ENCODE data around the gene NKPD1.

DNA sequence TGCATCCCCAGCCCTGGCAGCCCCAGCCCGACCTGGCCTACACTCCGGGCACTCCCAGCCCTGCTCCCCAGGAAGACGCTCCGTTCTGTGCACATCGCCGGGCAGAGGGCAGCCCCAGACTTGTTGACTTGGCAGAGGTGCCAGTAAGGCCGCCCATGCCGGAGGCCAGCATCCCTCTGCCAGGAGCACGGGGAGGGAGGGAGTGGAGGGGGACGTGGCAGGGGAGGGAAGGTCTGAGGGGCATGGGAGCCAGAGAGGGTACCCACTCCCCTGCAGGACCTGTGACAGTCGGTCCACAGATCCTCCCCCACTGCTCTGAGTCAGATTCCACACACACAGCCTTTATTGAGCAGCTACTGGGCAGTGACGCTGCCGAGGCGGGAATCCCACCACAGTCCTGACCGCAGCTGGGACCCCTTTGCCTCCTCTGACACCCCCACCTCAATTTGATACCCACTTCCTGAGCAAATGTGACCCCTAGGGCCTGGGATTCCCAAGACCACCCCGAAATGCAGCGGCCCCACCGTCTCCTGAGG lies 1.9 kb upstream of the NKPD1 start:
- TF ChIP-seq, protein P1, sequence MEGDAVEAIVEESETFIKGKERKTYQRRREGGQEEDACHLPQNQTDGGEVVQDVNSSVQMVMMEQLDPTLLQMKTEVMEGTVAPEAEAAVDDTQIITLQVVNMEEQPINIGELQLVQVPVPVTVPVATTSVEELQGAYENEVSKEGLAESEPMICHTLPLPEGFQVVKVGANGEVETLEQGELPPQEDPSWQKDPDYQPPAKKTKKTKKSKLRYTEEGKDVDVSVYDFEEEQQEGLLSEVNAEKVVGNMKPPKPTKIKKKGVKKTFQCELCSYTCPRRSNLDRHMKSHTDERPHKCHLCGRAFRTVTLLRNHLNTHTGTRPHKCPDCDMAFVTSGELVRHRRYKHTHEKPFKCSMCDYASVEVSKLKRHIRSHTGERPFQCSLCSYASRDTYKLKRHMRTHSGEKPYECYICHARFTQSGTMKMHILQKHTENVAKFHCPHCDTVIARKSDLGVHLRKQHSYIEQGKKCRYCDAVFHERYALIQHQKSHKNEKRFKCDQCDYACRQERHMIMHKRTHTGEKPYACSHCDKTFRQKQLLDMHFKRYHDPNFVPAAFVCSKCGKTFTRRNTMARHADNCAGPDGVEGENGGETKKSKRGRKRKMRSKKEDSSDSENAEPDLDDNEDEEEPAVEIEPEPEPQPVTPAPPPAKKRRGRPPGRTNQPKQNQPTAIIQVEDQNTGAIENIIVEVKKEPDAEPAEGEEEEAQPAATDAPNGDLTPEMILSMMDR (IDR thresholded peaks at IDR 0.05) = no peak
- TF ChIP-seq POLR2AphosphoS5 (IDR thresholded peaks at IDR 0.05) (no peak), POLR2A (IDR thresholded peaks at IDR 0.05) (no peak)
